A549 treated with dexamethasone at 1 μM for 4 hours (cell line): ENCODE measurements around the gene PLPPR1. TPM values are rescaled to one million over a fixed set of nuclear protein-coding genes. Genes with fewer than 3 reads are reported as not detected.

Source experiments
- total RNA-seq: library from RNA; stranded (reverse); fragments of 200-300 nt; extraction: Qiagen RNA extraction; gene quantifications from 5 replicates; pipeline ENCODE4 v1.2.3, GENCODE V29; 2022

Gene PLPPR1
- total RNA-seq: not detected in 5 replicates

GRCh38 chr9:101028346-101029314 is at the start of gene PLPPR1:
PLPPR1 (plus strand) TSS chr9:101028727.

